ENCODE measurements around the gene AKR1C8.

The AKR1C8 gene

GRCh38 chr10:5163487-5163886 lies 21.5 kb downstream of the AKR1C8 start:
- DNase-seq: no peak
- H3K18ac ChIP-seq (ENCODE audit: low read length): no peak overlapping the region
- WGBS (ENCODE audit: extremely low coverage, insufficient coverage, low lambda C conversion rate): no CpG with 5 or more reads among the region's 2 CpGs

GRCh38 chr10:5159126-5159525 lies 25.8 kb downstream of the AKR1C8 start:
- no peak overlapping the region for H3K9ac ChIP-seq (ENCODE audit: low read length)

More at GRCh38 chr10:5163487-5163886, 21.5 kb downstream of the AKR1C8 start:
- Histone ChIP-seq H3K23ac (ENCODE audit: low read length) (no peak overlapping the region), H3K79me2 (ENCODE audit: control insufficient read depth, insufficient read depth, low read length) (no peaks in the 10 kb centered on the region), H2BK120ac (ENCODE audit: low read depth, low read length) (no peak overlapping the region), H3K4me3 (ENCODE audit: low read length) (no peak overlapping the region), H2BK15ac (replicated peaks; ENCODE audit: low read depth) (no peak overlapping the region), H3K4ac (ENCODE audit: low read depth, low read length) (no peak overlapping the region), H3K27ac (ENCODE audit: low read depth, low read length) (no peak overlapping the region), H3K9ac (ENCODE audit: low read length) (no peak overlapping the region), H2AK5ac (ENCODE audit: low read length) (no peak overlapping the region), H3K79me1 (ENCODE audit: low read length) (no peaks in the 10 kb centered on the region), H3K27me3 (ENCODE audit: insufficient read depth, low read length, poor library complexity) (no peaks in the 10 kb centered on the region), H2BK5ac (ENCODE audit: low read length) (no peak overlapping the region), H3K4me1 (ENCODE audit: control insufficient read depth, low read depth, low read length) (no peaks in the 10 kb centered on the region), H3K56ac (ENCODE audit: low read length) (no peak overlapping the region), H4K8ac (ENCODE audit: low read depth, low read length) (no peak overlapping the region), H3K36me3 (ENCODE audit: control insufficient read depth, insufficient read depth, low read length) (no peaks in the 10 kb centered on the region), H3K4me2 (ENCODE audit: low read length) (no peak overlapping the region), H4K5ac (ENCODE audit: low read length) (no peak overlapping the region)

GRCh38 chr10:5157501-5157900 lies 27.4 kb downstream of the AKR1C8 start:
- Histone ChIP-seq H3K18ac (ENCODE audit: low read length) (no peak overlapping the region), H3K56ac (ENCODE audit: low read length) (no peak overlapping the region), H3K79me1 (ENCODE audit: low read length) (no peaks in the 10 kb centered on the region), H2BK5ac (ENCODE audit: low read length) (no peak overlapping the region), H3K4me1 (ENCODE audit: control insufficient read depth, low read depth, low read length) (no peaks in the 10 kb centered on the region), H3K4me3 (ENCODE audit: low read length) (no peak overlapping the region), H3K9ac (ENCODE audit: low read length) (no peak overlapping the region), H3K27me3 (ENCODE audit: insufficient read depth, low read length, poor library complexity) (no peaks in the 10 kb centered on the region), H3K4me2 (ENCODE audit: low read length) (no peak overlapping the region), H2AK5ac (ENCODE audit: low read length) (no peak overlapping the region), H3K79me2 (ENCODE audit: control insufficient read depth, insufficient read depth, low read length) (no peaks in the 10 kb centered on the region), H4K8ac (ENCODE audit: low read depth, low read length) (no peak overlapping the region), H2BK15ac (replicated peaks; ENCODE audit: low read depth) (no peak overlapping the region), H3K23ac (ENCODE audit: low read length) (no peak overlapping the region), H4K5ac (ENCODE audit: low read length) (no peak overlapping the region), H3K4ac (ENCODE audit: low read depth, low read length) (no peak overlapping the region), H3K27ac (ENCODE audit: low read depth, low read length) (no peak overlapping the region), H2BK120ac (ENCODE audit: low read depth, low read length) (no peak overlapping the region), H3K36me3 (ENCODE audit: control insufficient read depth, insufficient read depth, low read length) (no peaks in the 10 kb centered on the region)
- no CpG with 5 or more reads among the region's 10 CpGs for WGBS (ENCODE audit: extremely low coverage, insufficient coverage, low lambda C conversion rate)
- no peak for DNase-seq

More at GRCh38 chr10:5159126-5159525, 25.8 kb downstream of the AKR1C8 start:
- no peaks in the 10 kb centered on the region for H3K27me3 ChIP-seq (ENCODE audit: insufficient read depth, low read length, poor library complexity)
- H3K79me2 ChIP-seq (ENCODE audit: control insufficient read depth, insufficient read depth, low read length): no peaks in the 10 kb centered on the region
- no peak overlapping the region for H2AK5ac ChIP-seq (ENCODE audit: low read length)
- no peaks in the 10 kb centered on the region for H3K4me1 ChIP-seq (ENCODE audit: control insufficient read depth, low read depth, low read length)
- no peak overlapping the region for H3K23ac ChIP-seq (ENCODE audit: low read length)
- H3K36me3 ChIP-seq (ENCODE audit: control insufficient read depth, insufficient read depth, low read length): no peaks in the 10 kb centered on the region
- H3K4me2 ChIP-seq (ENCODE audit: low read length): no peak overlapping the region
- H3K27ac ChIP-seq (ENCODE audit: low read depth, low read length): no peak overlapping the region
- no peak overlapping the region for H4K8ac ChIP-seq (ENCODE audit: low read depth, low read length)
- H4K5ac ChIP-seq (ENCODE audit: low read length): no peak overlapping the region
- no peak overlapping the region for H2BK5ac ChIP-seq (ENCODE audit: low read length)
- H3K4me3 ChIP-seq (ENCODE audit: low read length): no peak overlapping the region
- DNase-seq: no peak
- no peak overlapping the region for H3K4ac ChIP-seq (ENCODE audit: low read depth, low read length)
- H2BK15ac ChIP-seq (replicated peaks; ENCODE audit: low read depth): no peak overlapping the region
- no CpG with 5 or more reads among the region's 6 CpGs for WGBS (ENCODE audit: extremely low coverage, insufficient coverage, low lambda C conversion rate)
- no peak overlapping the region for H2BK120ac ChIP-seq (ENCODE audit: low read depth, low read length)
- no peak overlapping the region for H3K18ac ChIP-seq (ENCODE audit: low read length)
- no peaks in the 10 kb centered on the region for H3K79me1 ChIP-seq (ENCODE audit: low read length)
- H3K56ac ChIP-seq (ENCODE audit: low read length): no peak overlapping the region

GRCh38 chr10:5155951-5156350 lies 29.0 kb downstream of the AKR1C8 start:
- Histone ChIP-seq H3K36me3 (ENCODE audit: control insufficient read depth, insufficient read depth, low read length) (no peaks in the 10 kb centered on the region), H3K56ac (ENCODE audit: low read length) (no peak overlapping the region), H3K79me2 (ENCODE audit: control insufficient read depth, insufficient read depth, low read length) (no peaks in the 10 kb centered on the region), H3K79me1 (ENCODE audit: low read length) (no peaks in the 10 kb centered on the region), H3K27me3 (ENCODE audit: insufficient read depth, low read length, poor library complexity) (no peaks in the 10 kb centered on the region), H2AK5ac (ENCODE audit: low read length) (no peak overlapping the region), H4K8ac (ENCODE audit: low read depth, low read length) (no peak overlapping the region), H3K4me1 (ENCODE audit: control insufficient read depth, low read depth, low read length) (no peaks in the 10 kb centered on the region), H3K4me3 (ENCODE audit: low read length) (no peak overlapping the region), H2BK120ac (ENCODE audit: low read depth, low read length) (no peak overlapping the region), H3K18ac (ENCODE audit: low read length) (no peak overlapping the region), H2BK5ac (ENCODE audit: low read length) (no peak overlapping the region), H2BK15ac (replicated peaks; ENCODE audit: low read depth) (no peak overlapping the region), H4K5ac (ENCODE audit: low read length) (no peak overlapping the region), H3K23ac (ENCODE audit: low read length) (no peak overlapping the region), H3K9ac (ENCODE audit: low read length) (no peak overlapping the region), H3K4ac (ENCODE audit: low read depth, low read length) (no peak overlapping the region), H3K27ac (ENCODE audit: low read depth, low read length) (no peak overlapping the region), H3K4me2 (ENCODE audit: low read length) (no peak overlapping the region)
- WGBS (ENCODE audit: extremely low coverage, insufficient coverage, low lambda C conversion rate): no CpG with 5 or more reads among the region's 1 CpG
- DNase-seq: no peak

- no CpG with 5 or more reads among the region's 3 CpGs for WGBS (ENCODE audit: extremely low coverage, insufficient coverage, low lambda C conversion rate)
- H4K5ac ChIP-seq (ENCODE audit: low read length): no peak overlapping the region
Observed at GRCh38 chr10:5151076-5151475, 33.9 kb downstream of the AKR1C8 start.

GRCh38 chr10:5148678-5149032 lies 36.3 kb downstream of the AKR1C8 start:
- Histone ChIP-seq H3K79me2 (ENCODE audit: control insufficient read depth, insufficient read depth, low read length) (no peaks in the 10 kb centered on the region), H2AK5ac (ENCODE audit: low read length) (no peak overlapping the region), H3K27ac (ENCODE audit: low read depth, low read length) (no peak overlapping the region), H3K9ac (ENCODE audit: low read length) (no peak overlapping the region), H3K56ac (ENCODE audit: low read length) (no peak overlapping the region), H3K27me3 (ENCODE audit: insufficient read depth, low read length, poor library complexity) (no peaks in the 10 kb centered on the region), H3K23ac (ENCODE audit: low read length) (no peak overlapping the region), H3K79me1 (ENCODE audit: low read length) (no peaks in the 10 kb centered on the region), H3K4ac (ENCODE audit: low read depth, low read length) (no peak overlapping the region), H3K4me1 (ENCODE audit: control insufficient read depth, low read depth, low read length) (no peaks in the 10 kb centered on the region), H4K8ac (ENCODE audit: low read depth, low read length) (no peak overlapping the region), H3K18ac (ENCODE audit: low read length) (no peak overlapping the region), H2BK120ac (ENCODE audit: low read depth, low read length) (no peak overlapping the region), H3K36me3 (ENCODE audit: control insufficient read depth, insufficient read depth, low read length) (no peaks in the 10 kb centered on the region), H2BK15ac (replicated peaks; ENCODE audit: low read depth) (no peak overlapping the region), H2BK5ac (ENCODE audit: low read length) (no peak overlapping the region), H3K4me2 (ENCODE audit: low read length) (no peak overlapping the region), H3K4me3 (ENCODE audit: low read length) (no peak overlapping the region), H4K5ac (ENCODE audit: low read length) (no peak overlapping the region)
- no CpG with 5 or more reads among the region's 1 CpG for WGBS (ENCODE audit: extremely low coverage, insufficient coverage, low lambda C conversion rate)
- no peak for DNase-seq

More at GRCh38 chr10:5151076-5151475, 33.9 kb downstream of the AKR1C8 start:
- Histone ChIP-seq H2AK5ac (ENCODE audit: low read length) (no peak overlapping the region), H3K36me3 (ENCODE audit: control insufficient read depth, insufficient read depth, low read length) (no peaks in the 10 kb centered on the region), H3K56ac (ENCODE audit: low read length) (no peak overlapping the region), H3K79me1 (ENCODE audit: low read length) (no peaks in the 10 kb centered on the region), H3K4ac (ENCODE audit: low read depth, low read length) (no peak overlapping the region), H2BK5ac (ENCODE audit: low read length) (no peak overlapping the region), H3K23ac (ENCODE audit: low read length) (no peak overlapping the region), H3K9ac (ENCODE audit: low read length) (no peak overlapping the region), H3K4me3 (ENCODE audit: low read length) (no peak overlapping the region), H4K8ac (ENCODE audit: low read depth, low read length) (no peak overlapping the region), H3K4me1 (ENCODE audit: control insufficient read depth, low read depth, low read length) (no peaks in the 10 kb centered on the region), H3K79me2 (ENCODE audit: control insufficient read depth, insufficient read depth, low read length) (no peaks in the 10 kb centered on the region), H3K27ac (ENCODE audit: low read depth, low read length) (no peak overlapping the region), H2BK15ac (replicated peaks; ENCODE audit: low read depth) (no peak overlapping the region), H3K18ac (ENCODE audit: low read length) (no peak overlapping the region), H2BK120ac (ENCODE audit: low read depth, low read length) (no peak overlapping the region), H3K27me3 (ENCODE audit: insufficient read depth, low read length, poor library complexity) (no peaks in the 10 kb centered on the region), H3K4me2 (ENCODE audit: low read length) (no peak overlapping the region)
- no peak for DNase-seq
